Head of caudate nucleus (tissue), 42 donors: ENCODE data around the gene PITPNM1.
"Not testable (repeated sequence)": the region's sequence is repeated elsewhere in the genome, so short reads cannot be mapped to it uniquely, and the experiment has no call there.

Source experiments
- DNase-seq, 42 donors: peaks; one replicate each; pipeline versions ENCODE4 v3.0.0 to v3.0.0-alpha.2; 2020 to 2021; ENCODE audit warnings: mixed read lengths in 7 of 42
- intact Hi-C: fragments of 100-400 bp; cut with DNase I; formaldehyde crosslinking; loops from one replicate; pipeline ENCODE4 v1.15.0; 2022

The PITPNM1 gene

DNA sequence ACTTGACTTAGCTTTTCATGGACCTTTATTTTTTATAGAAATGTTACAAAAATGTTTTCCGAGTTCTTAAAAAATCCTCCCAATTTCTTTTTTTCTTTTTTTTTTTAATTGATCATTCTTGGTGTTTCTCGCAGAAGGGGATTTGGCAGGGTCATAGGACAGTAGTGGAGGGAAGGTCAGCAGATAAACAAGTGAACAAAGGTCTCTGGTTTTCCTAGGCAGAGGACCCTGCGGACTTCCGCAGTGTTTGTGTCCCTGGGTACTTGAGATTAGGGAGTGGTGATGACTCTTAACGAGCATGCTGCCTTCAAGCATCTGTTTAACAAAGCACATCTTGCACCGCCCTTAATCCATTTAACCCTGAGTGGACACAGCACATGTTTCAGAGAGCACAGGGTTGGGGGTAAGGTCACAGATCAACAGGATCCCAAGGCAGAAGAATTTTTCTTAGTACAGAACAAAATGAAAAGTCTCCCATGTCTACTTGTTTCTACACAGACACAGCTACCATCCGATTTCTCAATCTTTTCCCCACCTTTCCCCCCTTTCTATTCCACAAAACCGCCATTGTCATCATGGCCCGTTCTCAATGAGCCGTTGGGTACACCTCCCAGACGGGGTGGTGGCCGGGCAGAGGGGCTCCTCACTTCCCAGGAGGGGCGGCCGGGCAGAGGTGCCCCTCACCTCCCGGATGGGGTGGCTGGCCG lies 27.7 kb downstream of the PITPNM1 start:
- intact Hi-C loops: not testable (repeated sequence)

DNA sequence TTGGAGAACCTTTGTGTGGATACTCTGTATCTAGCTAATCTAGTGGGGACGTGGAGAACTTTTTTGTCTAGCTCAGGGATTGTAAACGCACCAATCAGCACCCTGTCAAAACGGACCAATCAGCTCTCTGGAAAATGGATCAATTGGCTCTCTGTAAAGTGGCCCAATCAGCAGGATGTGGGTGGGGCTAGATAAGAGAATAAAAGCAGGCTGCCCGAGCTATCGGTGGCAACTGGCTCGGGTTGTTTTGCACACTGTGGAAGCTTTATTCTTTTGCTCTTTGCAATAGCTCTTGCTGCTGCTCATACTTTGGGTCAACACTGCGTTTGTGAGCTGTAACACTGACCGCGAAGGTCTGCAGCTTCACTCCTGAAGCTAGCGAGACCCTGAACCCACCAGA lies 28.5 kb downstream of the PITPNM1 start:
- intact Hi-C loops, DNase-seq: not testable (repeated sequence)

More for the DNA sequence above, 27.7 kb downstream of the PITPNM1 start:
- not testable (repeated sequence) for DNase-seq

DNA sequence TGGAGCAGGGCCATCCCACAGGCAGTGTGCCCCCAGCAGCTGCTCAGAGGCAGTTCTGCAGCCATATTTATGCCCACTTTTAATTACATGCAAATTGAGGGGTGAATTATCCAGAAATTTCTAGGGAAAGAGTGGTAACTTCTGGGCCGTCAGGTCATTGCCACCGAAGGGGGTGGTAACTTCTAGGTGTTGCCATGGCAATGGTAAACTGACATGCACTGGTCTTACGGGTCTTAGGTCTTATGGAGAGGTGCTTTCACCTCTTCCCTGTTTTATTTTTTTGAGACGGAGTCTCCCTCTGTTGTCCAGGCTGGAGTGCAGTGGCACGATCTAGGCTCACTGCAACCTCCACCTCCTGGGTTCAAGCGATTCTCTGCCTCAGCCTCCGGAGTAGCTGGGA lies 32.3 kb downstream of the PITPNM1 start:
- DNase-seq: no peak
- intact Hi-C loops: no loop called here

DNA sequence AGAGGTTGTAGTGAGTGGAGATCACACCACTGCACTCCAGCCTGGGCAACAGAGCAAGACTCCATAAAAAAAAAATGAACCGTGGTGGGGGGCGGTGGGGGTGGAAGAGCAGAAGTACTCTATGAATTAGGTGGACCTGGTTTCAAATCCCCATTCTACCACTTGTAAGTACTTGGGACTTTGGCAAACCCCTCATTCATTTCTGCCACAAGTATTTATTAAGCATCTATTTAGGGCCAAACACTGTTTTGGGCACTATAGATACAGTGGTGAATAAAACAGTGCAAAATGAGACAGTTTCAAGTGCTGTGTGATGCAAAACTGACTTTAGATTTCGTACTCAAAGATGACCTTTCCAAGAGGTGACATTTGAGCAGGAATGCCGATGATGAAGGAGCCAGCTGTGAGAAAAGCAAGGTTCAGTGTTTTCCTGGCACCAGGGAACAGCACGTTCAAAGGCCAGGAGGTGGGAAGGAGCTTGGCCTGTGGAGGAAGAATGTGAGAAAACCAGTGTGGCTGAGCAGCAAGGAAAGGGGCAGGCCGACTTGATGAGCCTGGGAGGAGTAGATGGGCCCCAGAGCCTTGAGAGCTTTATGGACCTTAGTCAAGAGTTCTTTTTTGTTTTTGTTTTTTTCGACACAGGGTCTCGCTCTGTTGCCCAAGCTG lies 34.7 kb downstream of the PITPNM1 start:
- intact Hi-C loops: no loop called here
- no peak for DNase-seq

DNA sequence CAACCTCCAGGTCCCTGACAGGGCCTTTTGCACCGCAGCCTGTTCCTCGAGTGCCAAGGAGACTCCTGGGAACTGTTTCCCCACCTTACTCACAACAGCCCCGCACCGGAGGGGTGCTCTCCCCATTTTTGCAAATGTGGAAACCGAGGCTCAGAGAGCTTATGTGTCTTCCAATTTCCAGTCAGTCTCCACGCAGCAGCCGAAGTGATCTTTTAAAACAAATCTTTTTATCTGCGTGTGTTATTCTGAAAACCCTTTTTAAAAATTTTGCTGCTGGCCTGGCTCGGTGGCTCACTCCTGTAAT lies 35.7 kb downstream of the PITPNM1 start:
- intact Hi-C loops: loop anchor here (2.0 to 5.0 kb wide), 2 partner anchors 13 to 67 kb away; partner anchors contain the start of genes AIP, PPP1CA and TBC1D10C
- no peak for DNase-seq

DNA sequence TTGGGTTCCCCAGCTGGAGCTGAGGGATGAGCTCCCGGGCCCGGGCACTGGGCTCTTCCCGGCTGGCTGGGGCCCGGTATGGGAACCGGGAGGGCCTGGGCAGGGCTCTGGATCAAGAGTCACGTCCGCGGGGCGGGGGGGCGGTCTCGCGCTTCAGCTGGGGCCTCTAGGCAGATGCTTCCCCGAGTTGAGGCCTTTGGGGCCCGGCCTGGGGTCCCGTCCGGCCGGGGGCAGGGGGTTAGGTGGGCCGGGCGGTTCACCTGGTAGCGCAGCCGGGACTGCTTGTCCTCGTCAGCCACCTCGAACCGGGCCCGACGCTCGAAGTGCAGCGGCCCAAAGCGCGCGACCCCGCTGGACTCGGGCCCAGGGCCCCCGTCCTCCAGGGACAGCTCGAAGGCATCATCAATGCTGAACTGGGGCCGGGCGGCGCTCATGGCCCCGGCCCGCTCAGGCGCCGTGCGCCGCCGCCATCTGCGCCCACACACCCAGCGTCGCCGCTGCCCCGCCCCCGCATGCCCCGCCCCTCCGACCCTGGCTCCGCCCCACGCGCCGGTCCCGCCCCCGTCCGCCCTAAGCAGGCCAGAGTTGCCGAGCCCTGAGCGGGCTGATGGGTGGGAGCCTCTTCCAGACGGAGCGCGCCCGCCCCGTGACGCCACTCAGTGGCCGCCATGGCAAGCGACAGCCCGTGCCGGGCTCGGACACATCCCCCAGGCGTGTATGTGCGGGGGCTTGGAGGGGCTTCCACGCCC lies 36.2 kb downstream of the PITPNM1 start, which contains the start of gene TMEM134:
TSS of gene TMEM134 (minus strand) at position 493 of the 749 bp plus-strand sequence. CDS start at position 434, 59 bp downstream.
- peak; percentile 85 to 99 (median 96) for DNase-seq
- intact Hi-C loops: loop anchor here (2.0 to 5.0 kb wide), 2 partner anchors 14 to 67 kb away; partner anchors contain the start of genes AIP, PPP1CA and TBC1D10C

DNA sequence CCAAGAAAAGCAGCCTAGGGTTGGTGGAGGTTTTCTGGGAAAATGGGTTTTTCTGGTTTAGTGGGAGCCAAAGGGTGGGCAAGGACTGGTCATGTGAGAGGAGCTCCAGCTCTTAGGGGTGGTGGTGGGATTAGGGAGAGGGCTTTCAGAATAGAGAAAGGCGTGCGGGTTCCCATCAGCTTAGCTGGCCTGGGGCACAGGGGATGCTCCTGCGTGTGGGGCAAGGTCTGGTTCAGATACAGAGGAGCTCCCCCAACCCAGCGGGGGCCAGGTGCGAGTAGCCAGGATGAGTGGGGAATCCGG lies 36.8 kb downstream of the PITPNM1 start:
- intact Hi-C loops: loop anchor here (2.0 to 5.0 kb wide), 2 partner anchors 14 to 66 kb away; partner anchors contain the start of genes AIP, PPP1CA and TBC1D10C
- peak in 2 of 42 donors; percentile 26 to 47 for DNase-seq

DNA sequence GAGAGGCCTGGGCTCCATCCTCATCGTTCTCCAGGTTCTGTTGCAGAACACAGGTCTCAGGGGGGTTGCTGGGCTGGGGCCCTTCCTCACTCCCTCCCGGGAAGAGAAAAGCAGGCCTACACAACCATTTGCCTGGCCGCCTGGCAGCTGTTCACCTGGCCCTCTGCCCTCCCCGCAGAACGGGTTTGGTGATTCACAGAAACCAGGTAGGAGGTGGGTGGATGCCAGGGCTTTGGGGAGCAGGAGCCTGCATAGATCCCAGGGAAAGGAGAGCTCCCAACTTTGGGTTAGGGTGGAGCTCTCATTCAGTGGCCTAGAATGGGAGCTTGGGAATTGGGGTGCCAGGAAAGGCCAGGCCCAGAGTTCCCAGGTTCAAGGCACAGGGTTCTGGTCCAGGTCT lies 37.1 kb downstream of the PITPNM1 start:
- intact Hi-C loops: loop anchor here (2.0 to 5.0 kb wide), 2 partner anchors 15 to 66 kb away; partner anchors contain the start of genes AIP, PPP1CA and TBC1D10C
- DNase-seq: peak in 39 of 42 donors; percentile 36 to 89 (median 65)

DNA sequence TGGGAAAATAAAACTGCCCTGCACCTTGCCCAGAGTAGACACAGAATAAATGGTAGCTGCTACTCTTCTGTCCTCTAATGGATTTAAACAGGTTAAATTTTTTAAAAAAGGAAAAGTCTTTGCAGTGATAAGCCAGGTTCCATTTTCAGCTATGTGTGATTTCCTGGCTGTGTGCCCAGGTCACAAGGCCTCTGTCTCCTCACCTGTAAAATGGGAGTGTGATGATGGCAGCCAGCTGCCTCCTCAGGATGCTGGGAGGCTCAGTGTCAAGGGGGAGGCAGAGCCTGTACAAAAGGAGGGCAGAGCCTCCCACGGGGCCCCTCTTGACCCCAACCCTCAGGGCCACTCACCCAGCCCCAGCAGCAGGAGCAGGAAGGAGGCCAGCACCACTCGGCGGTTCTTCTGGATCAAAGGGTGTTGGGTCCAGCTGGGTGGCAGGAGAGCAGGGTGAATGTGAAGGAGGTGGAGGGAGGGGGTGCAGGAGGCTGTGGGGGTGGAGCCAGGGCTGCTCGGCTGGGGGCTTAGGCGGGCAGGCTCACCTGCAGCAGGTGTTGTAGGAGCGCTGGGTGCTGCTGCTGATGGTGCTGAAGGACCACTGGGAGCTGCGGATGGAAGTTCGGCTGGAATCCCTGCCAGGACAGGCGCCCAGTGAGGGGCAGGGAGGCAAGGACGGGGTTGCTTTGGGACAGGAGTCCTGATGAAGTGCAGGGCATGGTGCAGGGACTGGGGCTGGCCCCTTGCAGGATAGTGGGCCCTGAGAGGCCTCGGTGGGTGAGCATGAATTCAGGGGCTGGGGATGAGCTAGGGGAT lies 38.0 kb downstream of the PITPNM1 start:
- no peak for DNase-seq
- intact Hi-C loops: loop anchor here (5.0 kb wide), 1 partner anchor 65 kb away; the partner anchor contains the start of genes PPP1CA and TBC1D10C

DNA sequence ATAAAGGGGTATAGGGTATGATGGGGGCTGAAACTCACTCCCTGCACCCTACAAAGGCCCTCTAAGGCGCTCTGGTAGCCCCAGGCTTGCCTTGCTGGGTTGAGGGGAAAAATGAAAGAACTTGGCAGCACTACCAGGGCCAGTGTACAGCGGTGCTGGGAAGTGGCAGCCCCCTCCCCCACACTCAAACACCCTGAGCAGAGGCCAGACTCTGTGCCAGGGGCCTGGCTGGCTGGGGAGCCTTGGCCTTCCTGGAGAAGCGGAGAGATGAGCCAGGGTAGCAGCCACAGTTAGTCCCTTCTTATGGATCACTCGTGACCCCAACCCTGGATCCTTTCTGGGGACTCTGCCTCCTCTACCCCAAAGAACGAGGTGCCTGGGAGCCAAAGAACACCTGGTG lies 38.8 kb downstream of the PITPNM1 start:
- intact Hi-C loops: loop anchor here (5.0 kb wide), 1 partner anchor 64 kb away; the partner anchor contains the start of genes PPP1CA and TBC1D10C
- DNase-seq: peak in 5 of 42 donors; percentile 17 to 61 (median 45)

DNA sequence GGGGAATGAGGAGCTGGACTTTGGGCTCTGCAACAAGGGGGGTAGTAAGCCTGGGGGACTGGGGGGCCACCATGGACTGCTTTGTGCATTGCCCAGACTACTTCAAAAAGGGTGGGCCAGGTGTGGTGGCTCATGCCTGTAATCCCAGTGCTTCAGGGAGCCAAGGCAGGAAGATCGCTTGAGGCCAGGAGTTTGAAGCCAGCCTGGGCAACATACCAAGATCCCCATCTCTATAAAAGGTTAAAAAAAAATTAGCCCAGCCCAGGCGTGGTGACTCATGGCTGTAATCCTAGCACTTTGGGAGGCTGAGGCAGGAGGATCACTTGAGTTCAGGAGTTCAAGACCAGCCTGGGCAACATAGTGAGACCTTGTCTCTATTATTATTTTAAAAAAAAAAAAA lies 39.6 kb downstream of the PITPNM1 start:
- DNase-seq: not testable (repeated sequence)
- intact Hi-C loops: loop anchor here (5.0 kb wide), 1 partner anchor 63 kb away; the partner anchor contains the start of genes PPP1CA and TBC1D10C

DNA sequence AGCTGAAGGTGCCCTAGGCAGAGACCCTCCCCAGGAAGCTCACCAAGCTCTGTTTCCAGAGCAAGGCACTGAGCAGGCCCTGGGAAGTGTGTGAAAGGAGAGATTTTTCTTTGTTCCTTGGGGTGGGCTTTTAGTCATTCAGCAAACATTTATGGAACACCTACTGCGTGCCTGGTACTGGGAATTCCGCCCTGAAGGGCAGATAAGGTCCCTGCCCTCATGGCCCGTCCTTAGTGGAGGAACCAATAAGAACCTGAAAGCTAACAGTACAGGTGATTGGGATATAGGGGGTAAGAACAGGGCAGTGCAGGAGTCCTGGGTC lies 40.0 kb downstream of the PITPNM1 start:
- intact Hi-C loops: loop anchor here (5.0 kb wide), 1 partner anchor 63 kb away; the partner anchor contains the start of genes PPP1CA and TBC1D10C
- DNase-seq: no peak

DNA sequence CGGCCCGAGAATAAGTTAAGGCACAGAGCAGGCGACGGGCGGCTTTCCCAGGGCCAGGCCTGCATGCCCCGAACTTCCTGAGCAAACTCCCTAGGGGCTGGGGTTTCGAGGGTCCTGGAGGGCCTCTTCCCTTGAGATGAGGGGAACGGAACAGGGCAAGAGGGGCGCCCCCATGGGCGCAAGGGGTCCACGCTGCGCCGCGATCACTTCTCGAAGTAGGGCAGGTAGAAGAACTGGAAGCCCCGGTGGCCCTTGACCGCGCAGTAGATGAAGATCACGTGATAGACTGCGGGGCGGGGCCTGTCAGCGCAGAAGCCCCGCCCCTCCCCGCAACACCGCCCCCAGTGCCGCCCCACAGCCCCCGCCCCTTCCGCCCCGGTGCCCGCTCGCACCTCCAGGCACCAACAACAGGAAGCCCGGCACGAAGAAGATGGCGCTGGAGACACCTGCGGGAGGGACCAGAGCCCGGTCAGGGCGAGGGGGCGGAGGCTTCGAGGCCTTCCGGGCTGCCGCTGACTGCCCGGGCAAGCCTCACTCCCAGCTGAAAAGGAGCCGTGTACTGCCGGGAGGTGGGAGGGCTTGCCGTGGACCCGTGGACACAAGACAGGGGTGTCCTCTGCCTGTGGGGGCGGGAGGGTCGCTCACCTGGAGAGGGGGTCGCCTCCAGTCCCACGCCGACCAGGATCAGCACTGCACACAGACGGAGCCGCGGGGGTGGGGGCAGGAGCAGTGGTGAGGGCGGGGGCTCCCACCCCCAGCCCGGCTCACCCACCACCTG lies 40.6 kb downstream of the PITPNM1 start:
- peak; percentile 58 to 92 (median 83) for DNase-seq
- intact Hi-C loops: loop anchor here (5.0 kb wide), 1 partner anchor 62 kb away; the partner anchor contains the start of genes PPP1CA and TBC1D10C

DNA sequence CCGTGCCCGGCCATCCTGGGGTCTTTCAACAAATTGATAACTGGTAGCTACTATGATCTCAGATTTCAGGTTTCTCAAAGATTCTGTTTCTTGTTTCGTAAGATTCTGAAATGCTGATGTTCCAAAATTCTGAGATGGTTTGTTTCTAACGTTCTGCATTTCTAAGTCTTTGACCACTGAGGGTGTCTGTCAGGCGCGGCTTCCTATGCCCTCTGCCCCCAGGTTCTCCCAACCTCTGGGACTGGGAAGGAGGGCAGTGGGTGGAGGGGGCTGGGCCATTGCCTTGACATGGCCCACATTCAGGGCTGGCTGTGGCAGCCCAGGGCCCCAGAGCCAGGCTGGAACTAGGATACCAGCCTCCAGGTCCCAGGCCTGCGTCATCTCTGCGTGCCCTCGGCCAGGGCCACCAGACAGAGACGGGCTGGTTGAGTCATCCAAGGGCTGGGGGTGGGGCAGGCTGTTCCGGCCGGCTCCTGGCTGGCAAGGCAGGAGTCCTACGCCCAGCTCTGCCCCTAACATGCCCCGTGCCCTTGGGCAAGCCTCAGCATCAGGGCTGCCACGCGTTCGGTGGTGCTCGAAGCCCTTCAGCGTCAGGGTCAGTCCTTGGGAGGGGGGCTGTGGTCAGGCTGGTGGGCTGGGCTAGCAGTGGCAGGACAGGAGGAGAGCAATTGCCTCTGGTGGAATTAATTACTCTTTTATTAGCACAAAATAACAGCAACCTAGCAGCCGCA lies 41.3 kb downstream of the PITPNM1 start:
- intact Hi-C loops: no loop called here
- peak in 19 of 42 donors; percentile 24 to 81 (median 58) for DNase-seq

DNA sequence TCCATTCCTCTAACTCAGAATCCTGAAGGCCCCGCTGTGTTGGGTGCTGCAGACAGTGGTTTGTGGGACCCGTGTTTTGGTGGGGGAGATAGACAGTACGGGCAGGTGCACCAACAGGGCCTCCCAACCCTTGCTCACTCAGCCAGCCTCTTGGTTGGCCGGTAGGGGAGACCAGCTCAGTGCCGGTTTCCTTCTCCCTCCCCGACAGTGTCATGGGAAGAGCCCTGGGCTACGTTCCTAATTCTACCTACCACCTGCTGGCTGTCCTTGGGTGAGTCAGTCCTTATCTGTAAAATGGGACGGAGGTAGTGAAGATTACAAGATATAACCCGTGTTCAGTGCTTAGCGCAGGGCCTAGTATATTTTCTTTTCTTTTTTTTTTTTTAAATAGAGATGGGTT lies 42.0 kb downstream of the PITPNM1 start:
- no peak for DNase-seq
- intact Hi-C loops: no loop called here

DNA sequence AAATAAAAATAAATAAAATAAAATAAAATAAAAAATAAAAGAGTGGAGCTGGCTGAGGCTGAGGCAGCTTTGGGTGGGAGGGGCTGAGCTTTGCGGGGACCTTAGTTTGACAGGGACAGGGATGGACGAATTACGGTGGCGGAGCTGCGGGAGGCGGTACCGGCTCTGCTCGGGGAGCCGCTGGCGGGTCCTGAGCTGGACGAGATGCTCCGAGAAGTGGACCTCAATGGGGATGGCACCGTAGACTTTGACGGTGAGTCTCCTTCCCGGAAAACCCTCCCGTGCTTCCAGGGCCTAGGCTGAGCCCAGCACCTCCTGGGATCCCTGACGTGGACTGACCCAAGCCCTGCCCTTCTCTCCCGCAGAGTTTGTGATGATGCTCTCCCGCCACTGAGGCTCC lies 46.9 kb downstream of the PITPNM1 start:
- intact Hi-C loops: no loop called here
- DNase-seq: no peak

DNA sequence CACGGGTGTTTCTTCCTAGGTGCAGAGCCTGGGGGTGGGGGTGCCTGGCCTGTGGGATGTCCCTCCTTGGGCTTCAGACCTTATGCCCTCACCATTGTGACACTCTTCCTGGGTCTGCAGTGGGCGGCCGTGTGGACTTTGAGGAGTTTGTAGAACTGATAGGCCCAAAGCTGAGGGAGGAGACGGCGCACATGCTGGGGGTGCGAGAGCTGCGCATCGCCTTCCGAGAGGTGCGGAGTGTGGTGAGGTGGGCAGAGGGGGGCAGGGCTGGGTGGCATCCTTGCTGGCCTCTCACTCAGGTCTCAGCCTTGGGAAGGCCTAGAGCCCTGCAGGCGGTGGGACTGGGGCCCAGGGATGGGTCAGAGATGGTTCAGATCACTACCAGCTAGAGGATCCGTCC lies 47.7 kb downstream of the PITPNM1 start:
- intact Hi-C loops: no loop called here

More for the DNA sequence above, 47.7 kb downstream of the PITPNM1 start:
- no peak for DNase-seq
